Esophagus mucosa (tissue), 1 donor: ENCODE measurements around the gene PRMT9. TPM values are rescaled to one million over a fixed set of nuclear protein-coding genes. Genes with fewer than 3 reads are reported as not detected.

Experiments
- ATAC-seq: fragments of 200-7000 bp; cut with Tn5 transposase; one replicate; pipeline ENCODE4 v1.9.1; 2020
- total RNA-seq: library from RNA; stranded (reverse); gene quantifications from one replicate; pipeline ENCODE4 v1.2.4, GENCODE V29; 2023
- donor health status: DM: yes; HTN: yes; CAD: no.

Gene PRMT9
- total RNA-seq: 4.1 TPM

GRCh38 chr4:147683717-147684700, at the start of gene PRMT9:
TSS of gene PRMT9 (minus strand) at chr4:147684163. CDS start at chr4:147683987, 176 bp downstream.
- ATAC-seq: peak; percentile 100

- peak; percentile 42 for ATAC-seq
Measured at GRCh38 chr4:147732518-147733235, 48.7 kb upstream of the PRMT9 start.

GRCh38 chr4:147731580-147732517, 47.9 kb upstream of the PRMT9 start, which contains the start of gene ARHGAP10:
TSS of gene ARHGAP10 (plus strand) at chr4:147732088. CDS start at chr4:147732302, 214 bp downstream.
- ATAC-seq: peak; percentile 80

GRCh38 chr4:147730333-147730732, 46.4 kb upstream of the PRMT9 start:
- no peak for ATAC-seq

GRCh38 chr4:147727476-147728028, 43.6 kb upstream of the PRMT9 start:
- peak; percentile 68 for ATAC-seq

GRCh38 chr4:147725673-147726072, 41.7 kb upstream of the PRMT9 start:
- ATAC-seq: peak; percentile 55

GRCh38 chr4:147724468-147725201, 40.7 kb upstream of the PRMT9 start:
- ATAC-seq: no peak

- ATAC-seq: no peak
Measured at GRCh38 chr4:147723326-147723725, 39.4 kb upstream of the PRMT9 start.

GRCh38 chr4:147717878-147718277, 33.9 kb upstream of the PRMT9 start:
- ATAC-seq: no peak

GRCh38 chr4:147714575-147715401, 30.8 kb upstream of the PRMT9 start:
- no peak for ATAC-seq

- ATAC-seq: no peak
Measured at GRCh38 chr4:147709999-147710398, 26.0 kb upstream of the PRMT9 start.

- peak; percentile 60 for ATAC-seq
Measured at GRCh38 chr4:147707892-147708672, 24.1 kb upstream of the PRMT9 start.

GRCh38 chr4:147704846-147705245, 20.9 kb upstream of the PRMT9 start:
- ATAC-seq: no peak

GRCh38 chr4:147696866-147697265, 12.9 kb upstream of the PRMT9 start:
- ATAC-seq: no peak

GRCh38 chr4:147693218-147693617, 9.3 kb upstream of the PRMT9 start:
- no peak for ATAC-seq

- no peak for ATAC-seq
Measured at GRCh38 chr4:147691820-147692219, 7.9 kb upstream of the PRMT9 start.

- ATAC-seq: no peak
Measured at GRCh38 chr4:147689067-147689466, 5.1 kb upstream of the PRMT9 start.

- ATAC-seq: peak; percentile 38
Measured at GRCh38 chr4:147683188-147683591, 773 bp downstream of the PRMT9 start.

- ATAC-seq: no peak
Measured at GRCh38 chr4:147682755-147683154, 1.2 kb downstream of the PRMT9 start.
